HG02763 (cell line): ENCODE data around the gene ANKRD12.
"Not testable (repeated sequence)": the region's sequence is repeated elsewhere in the genome, so short reads cannot be mapped to it uniquely, and the experiment has no call there.

Experiments
- ATAC-seq: cut with Tn5 transposase; IDR thresholded peaks from one replicate; pipeline ENCODE4 v1.9.1; 2021; ENCODE audit warnings: mild to moderate bottlenecking, moderate library complexity; ENCODE audit not compliant: unreplicated experiment

The ANKRD12 gene

GRCh38 chr18:9140381-9140780 is 3.8 kb downstream of the ANKRD12 start:
- no peak for ATAC-seq

GRCh38 chr18:9140984-9141383 is 4.4 kb downstream of the ANKRD12 start:
- ATAC-seq = no peak

GRCh38 chr18:9146224-9146623 is 9.6 kb downstream of the ANKRD12 start:
- ATAC-seq = no peak

- ATAC-seq = peak; percentile 58
Measured at GRCh38 chr18:9147440-9148202, 11.0 kb downstream of the ANKRD12 start.

- ATAC-seq = no peak
Measured at GRCh38 chr18:9148203-9148552, 11.6 kb downstream of the ANKRD12 start.

GRCh38 chr18:9150121-9150520 is 13.5 kb downstream of the ANKRD12 start:
- ATAC-seq = no peak

GRCh38 chr18:9153256-9153655 is 16.7 kb downstream of the ANKRD12 start:
- no peak for ATAC-seq

GRCh38 chr18:9156604-9157249 is 20.1 kb downstream of the ANKRD12 start:
- ATAC-seq = no peak

- no peak for ATAC-seq
Measured at GRCh38 chr18:9157806-9158205, 21.2 kb downstream of the ANKRD12 start.

GRCh38 chr18:9160014-9160413 is 23.4 kb downstream of the ANKRD12 start:
- no peak for ATAC-seq

GRCh38 chr18:9162663-9163062 is 26.1 kb downstream of the ANKRD12 start:
- not testable (repeated sequence) for ATAC-seq

GRCh38 chr18:9164149-9164548 is 27.6 kb downstream of the ANKRD12 start:
- not testable (repeated sequence) for ATAC-seq

GRCh38 chr18:9165883-9166282 is 29.3 kb downstream of the ANKRD12 start:
- not testable (repeated sequence) for ATAC-seq

GRCh38 chr18:9169515-9169914 is 32.9 kb downstream of the ANKRD12 start:
- ATAC-seq = not testable (repeated sequence)

GRCh38 chr18:9171919-9172318 is 35.3 kb downstream of the ANKRD12 start:
- ATAC-seq = not testable (repeated sequence)

GRCh38 chr18:9172506-9173127 is 36.0 kb downstream of the ANKRD12 start:
- no peak for ATAC-seq

GRCh38 chr18:9173770-9174233 is 37.2 kb downstream of the ANKRD12 start:
- ATAC-seq = no peak

GRCh38 chr18:9174302-9174701 is 37.7 kb downstream of the ANKRD12 start:
- ATAC-seq = no peak

- no peak for ATAC-seq
Measured at GRCh38 chr18:9175115-9175514, 38.5 kb downstream of the ANKRD12 start.

GRCh38 chr18:9177031-9177430 is 40.5 kb downstream of the ANKRD12 start:
- no peak for ATAC-seq

- no peak for ATAC-seq
Measured at GRCh38 chr18:9177466-9177865, 40.9 kb downstream of the ANKRD12 start.

- ATAC-seq = no peak
Measured at GRCh38 chr18:9178557-9178956, 42.0 kb downstream of the ANKRD12 start.
